Parathyroid adenoma (tissue), 2 donors: ENCODE results near the gene WDR20.

Experiments
- H2AFZ ChIP-seq: fragments of 300-600 bp; sonication (generic); one replicate; pipeline ENCODE4 v1.7.0; 2017; ENCODE audit warnings: antibody characterized with exemption, mild to moderate bottlenecking
- H3K27ac ChIP-seq: fragments of 300-600 bp; sonication (generic); one replicate; pipeline ENCODE4 v1.7.0; 2017
- H3K27me3 ChIP-seq: fragments of 300-600 bp; sonication (generic); one replicate; pipeline ENCODE4 v1.7.0; 2017; ENCODE audit warnings: low read length; ENCODE audit not compliant: control insufficient read depth, insufficient read depth
- H3K36me3 ChIP-seq: fragments of 300-600 bp; sonication (generic); one replicate; pipeline ENCODE4 v1.7.0; 2017; ENCODE audit warnings: low read length; ENCODE audit not compliant: control insufficient read depth, insufficient read depth
- H3K4me1 ChIP-seq: fragments of 300-600 bp; sonication (generic); one replicate; pipeline ENCODE4 v1.7.0; 2017; ENCODE audit warnings: control low read depth
- H3K4me2 ChIP-seq: fragments of 300-600 bp; sonication (generic); one replicate; pipeline ENCODE4 v1.7.0; 2017; ENCODE audit warnings: low read length
- H3K4me3 ChIP-seq: fragments of 300-600 bp; sonication (generic); one replicate; pipeline ENCODE4 v1.7.0; 2017; ENCODE audit warnings: low read depth, low read length
- H3K79me2 ChIP-seq: fragments of 300-600 bp; sonication (generic); one replicate; pipeline ENCODE4 v1.7.0; 2017; ENCODE audit warnings: control low read depth
- H3K9ac ChIP-seq: fragments of 300-600 bp; sonication (generic); one replicate; pipeline ENCODE4 v1.7.0; 2017; ENCODE audit warnings: mild to moderate bottlenecking
- H3K9me3 ChIP-seq: fragments of 300-600 bp; sonication (generic); one replicate; pipeline ENCODE4 v1.7.0; 2017; ENCODE audit warnings: low read length; ENCODE audit not compliant: control insufficient read depth
- TF ChIP-seq, protein P1 (sequence below): fragments of 300-600 bp; sonication (generic); IDR thresholded peaks from one replicate; pipeline ENCODE4 v1.7.0; 2017; ENCODE audit warnings: antibody characterized with exemption, mild to moderate bottlenecking
- donor health status: primary hyperparathyroidism.

The WDR20 gene

DNA sequence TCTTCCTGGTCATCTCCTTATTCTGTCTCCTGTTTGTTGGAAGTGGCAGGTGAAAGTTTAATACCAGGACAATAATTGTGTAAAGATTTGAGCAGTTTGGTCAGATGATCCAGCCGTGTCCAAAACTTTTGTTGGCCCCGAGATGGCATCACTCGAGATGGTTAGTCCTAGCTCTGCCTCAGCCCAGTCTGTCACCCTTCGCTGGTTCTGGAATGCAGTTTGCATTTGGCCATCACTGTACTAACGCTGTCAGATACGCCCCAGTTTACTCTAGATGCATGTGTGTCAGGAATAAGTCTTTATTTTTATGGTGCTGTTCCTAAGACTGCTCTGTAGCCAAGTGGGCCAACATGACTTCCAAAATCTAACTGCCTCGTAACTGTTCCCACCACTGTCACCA is 85.7 kb downstream of the WDR20 start:
- H3K9me3 ChIP-seq = no peaks in the 10 kb centered on the region
- no peak overlapping the region for H2AFZ ChIP-seq
- H3K4me3 ChIP-seq = no peak overlapping the region
- no peaks in the 10 kb centered on the region for H3K4me1 ChIP-seq
- no peaks in the 10 kb centered on the region for H3K27me3 ChIP-seq
- H3K27ac ChIP-seq = no peak overlapping the region
- no peak overlapping the region for H3K4me2 ChIP-seq
- no peak overlapping the region for H3K9ac ChIP-seq
- TF ChIP-seq, protein P1, sequence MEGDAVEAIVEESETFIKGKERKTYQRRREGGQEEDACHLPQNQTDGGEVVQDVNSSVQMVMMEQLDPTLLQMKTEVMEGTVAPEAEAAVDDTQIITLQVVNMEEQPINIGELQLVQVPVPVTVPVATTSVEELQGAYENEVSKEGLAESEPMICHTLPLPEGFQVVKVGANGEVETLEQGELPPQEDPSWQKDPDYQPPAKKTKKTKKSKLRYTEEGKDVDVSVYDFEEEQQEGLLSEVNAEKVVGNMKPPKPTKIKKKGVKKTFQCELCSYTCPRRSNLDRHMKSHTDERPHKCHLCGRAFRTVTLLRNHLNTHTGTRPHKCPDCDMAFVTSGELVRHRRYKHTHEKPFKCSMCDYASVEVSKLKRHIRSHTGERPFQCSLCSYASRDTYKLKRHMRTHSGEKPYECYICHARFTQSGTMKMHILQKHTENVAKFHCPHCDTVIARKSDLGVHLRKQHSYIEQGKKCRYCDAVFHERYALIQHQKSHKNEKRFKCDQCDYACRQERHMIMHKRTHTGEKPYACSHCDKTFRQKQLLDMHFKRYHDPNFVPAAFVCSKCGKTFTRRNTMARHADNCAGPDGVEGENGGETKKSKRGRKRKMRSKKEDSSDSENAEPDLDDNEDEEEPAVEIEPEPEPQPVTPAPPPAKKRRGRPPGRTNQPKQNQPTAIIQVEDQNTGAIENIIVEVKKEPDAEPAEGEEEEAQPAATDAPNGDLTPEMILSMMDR = no peak
- H3K79me2 ChIP-seq = no peaks in the 10 kb centered on the region
- H3K36me3 ChIP-seq = no peaks in the 10 kb centered on the region

DNA sequence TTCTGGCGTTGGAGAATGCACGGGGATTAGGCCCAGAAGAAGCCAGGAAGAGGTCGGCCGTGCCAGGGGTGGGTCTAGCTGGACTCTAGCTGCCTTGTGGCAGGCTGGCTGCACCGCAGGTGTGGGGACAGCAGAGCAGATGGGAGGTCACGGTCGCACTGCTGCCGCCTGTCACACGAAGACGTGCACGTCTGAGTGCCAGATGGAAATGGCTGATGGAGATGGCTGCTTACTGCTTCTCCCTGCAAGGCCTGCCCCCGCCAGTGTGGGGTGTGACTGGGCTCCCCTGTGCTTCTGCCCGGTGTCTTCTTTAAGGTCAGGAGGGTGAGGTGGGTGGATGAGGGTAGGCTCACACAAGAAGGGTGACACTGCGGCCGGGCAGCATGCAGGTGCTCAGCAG is 86.2 kb downstream of the WDR20 start:
- Histone ChIP-seq H3K4me3 (no peak overlapping the region), H3K4me2 (no peak overlapping the region), H3K27me3 (no peaks in the 10 kb centered on the region), H3K79me2 (no peaks in the 10 kb centered on the region), H3K9me3 (no peaks in the 10 kb centered on the region), H3K27ac (no peak overlapping the region), H2AFZ (no peak overlapping the region), H3K36me3 (no peaks in the 10 kb centered on the region), H3K4me1 (no peaks in the 10 kb centered on the region), H3K9ac (no peak overlapping the region)
- TF ChIP-seq, protein P1 = no peak

DNA sequence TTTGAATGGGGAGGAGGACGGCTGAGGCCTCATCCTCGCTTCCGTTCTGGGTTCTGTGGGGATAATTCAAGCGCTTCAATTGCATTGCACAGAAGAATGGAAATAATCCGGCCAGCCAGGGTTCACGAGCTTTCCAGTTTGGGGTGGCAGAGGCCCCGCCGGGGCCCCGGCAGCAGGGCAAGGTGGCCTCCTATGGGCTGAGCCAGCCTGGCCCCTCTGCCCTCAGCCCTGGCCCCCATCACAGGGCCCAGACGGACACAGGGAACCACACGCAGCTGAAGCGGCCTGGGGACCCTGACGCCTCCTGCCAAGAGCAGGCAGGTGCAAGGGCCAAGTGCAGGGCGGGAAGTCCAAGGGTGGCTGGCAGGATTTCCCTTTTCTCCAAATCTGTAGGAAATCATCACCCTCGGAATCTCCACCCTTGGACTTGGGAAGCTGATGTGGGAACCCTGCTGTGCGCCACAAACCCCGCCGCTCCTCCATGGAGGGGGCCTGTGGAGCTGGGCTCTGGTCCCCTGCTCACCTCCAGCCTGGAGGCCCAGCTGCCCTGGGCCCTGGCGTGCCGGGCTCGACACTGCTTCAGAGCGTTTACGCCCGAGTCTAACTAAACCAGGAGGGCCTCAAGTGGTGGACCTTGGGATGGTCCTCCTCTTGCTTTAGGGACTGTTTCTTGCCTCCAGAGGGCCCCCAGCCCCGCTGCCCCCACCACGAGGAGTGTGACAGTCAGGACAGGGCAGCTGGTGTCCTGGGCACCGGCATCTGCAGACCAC is 86.8 kb downstream of the WDR20 start:
- H3K27me3 ChIP-seq = no peaks in the 10 kb centered on the region
- no peak overlapping the region for H3K27ac ChIP-seq
- TF ChIP-seq, protein P1 = no peak
- no peaks in the 10 kb centered on the region for H3K79me2 ChIP-seq
- no peak overlapping the region for H3K4me2 ChIP-seq
- no peak overlapping the region for H2AFZ ChIP-seq
- H3K9ac ChIP-seq = no peak overlapping the region
- H3K4me1 ChIP-seq = no peaks in the 10 kb centered on the region
- H3K36me3 ChIP-seq = no peaks in the 10 kb centered on the region
- no peaks in the 10 kb centered on the region for H3K9me3 ChIP-seq
- no peak overlapping the region for H3K4me3 ChIP-seq

DNA sequence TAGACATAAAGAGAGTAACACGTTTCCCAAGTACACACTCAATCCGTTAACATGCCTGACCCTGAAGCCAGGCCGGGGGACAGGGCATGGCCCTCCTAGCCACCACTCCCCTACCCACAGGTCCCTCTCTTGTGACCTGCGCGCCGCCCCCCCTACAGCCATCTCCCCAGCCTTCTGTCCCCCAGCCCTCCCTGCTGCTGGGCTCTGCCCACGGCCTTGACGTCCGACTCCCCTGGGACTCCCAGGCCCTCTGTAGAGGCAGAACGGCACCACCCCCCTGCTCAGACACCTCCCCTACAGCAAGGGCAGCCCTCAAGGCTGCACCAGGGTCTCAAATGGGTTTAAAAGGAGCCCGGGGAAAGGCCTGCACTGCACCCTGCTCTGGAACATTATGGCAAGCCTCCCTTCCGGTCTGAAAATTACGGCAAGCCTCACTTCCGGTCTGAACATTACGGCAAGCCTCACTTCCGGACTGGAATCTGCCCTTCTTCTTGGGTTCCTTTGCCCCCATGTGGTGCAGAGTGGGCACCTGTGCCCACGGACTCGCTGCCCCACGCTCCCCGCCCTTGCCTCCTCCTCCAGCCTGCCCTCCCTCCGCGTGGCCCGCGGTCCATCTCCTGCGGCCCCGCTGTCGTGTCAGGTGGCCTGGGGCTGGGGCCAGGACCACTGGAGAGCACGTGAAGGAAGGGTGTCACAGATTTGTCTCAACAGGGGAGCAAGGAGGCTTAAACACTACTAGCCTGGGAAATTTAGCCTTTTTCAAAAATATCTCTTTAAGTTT is 87.7 kb downstream of the WDR20 start:
- H3K36me3 ChIP-seq = no peaks in the 10 kb centered on the region
- H3K27ac ChIP-seq = no peak overlapping the region
- H3K4me3 ChIP-seq = no peak overlapping the region
- H3K79me2 ChIP-seq = no peaks in the 10 kb centered on the region
- no peaks in the 10 kb centered on the region for H3K9me3 ChIP-seq
- no peaks in the 10 kb centered on the region for H3K27me3 ChIP-seq
- no peak overlapping the region for H3K9ac ChIP-seq
- no peak overlapping the region for H2AFZ ChIP-seq
- TF ChIP-seq, protein P1 = no peak
- no peaks in the 10 kb centered on the region for H3K4me1 ChIP-seq
- H3K4me2 ChIP-seq = no peak overlapping the region
